PC-9 (cell line): ENCODE data around the gene JAK3. TPM values are rescaled to one million over a fixed set of nuclear protein-coding genes. Genes with fewer than 3 reads are reported as not detected.
"Not testable (repeated sequence)": the region's sequence is repeated elsewhere in the genome, so short reads cannot be mapped to it uniquely, and the experiment has no call there.

ENCODE experiments used
- BruUV-seq: library from RNA; stranded (reverse); fragments of 400-500 nt; replicated peaks from 2 replicates; lab custom pipeline; 2021; lab: Mats Ljungman, UMichigan
- CTCF ChIA-PET: fragments of 300-600 bp; sonication (Branson Sonifier 250); formaldehyde crosslinking; loops from one replicate; lab custom pipeline; 2022; ENCODE audit warnings: antibody characterized with exemption; lab: Charles Lee
- POLR2A ChIA-PET: fragments of 300-600 bp; sonication (Branson Sonifier 250); formaldehyde crosslinking; loops from one replicate; lab custom pipeline; 2022; ENCODE audit warnings: antibody characterized with exemption; ENCODE audit not compliant: unreplicated experiment; lab: Charles Lee
- DNase-seq, 2 experiments: peaks; one replicate each; pipeline versions ENCODE4 v3.0.0 to v3.0.0-alpha.2; 2015 to 2022; ENCODE audit warnings: mixed read lengths in 1 of 2
- H2AFZ ChIP-seq: fragments of 200-600 bp; sonication (generic); 2 replicates; pipeline ENCODE4 v1.8.1; 2017; ENCODE audit warnings: antibody characterized with exemption
- H3F3A ChIP-seq: fragments of 200-600 bp; sonication (generic); 2 replicates; pipeline ENCODE4 v1.8.1; 2017; ENCODE audit warnings: antibody characterized with exemption, mild to moderate bottlenecking, low read depth; ENCODE audit not compliant: insufficient read depth
- H3K27ac ChIP-seq: fragments of 200-600 bp; sonication (generic); 2 replicates; pipeline ENCODE4 v1.6.1; 2016; ENCODE audit warnings: mixed run types
- H3K27me3 ChIP-seq: fragments of 200-600 bp; sonication (generic); 2 replicates; pipeline ENCODE4 v1.6.1; 2016; ENCODE audit warnings: low read depth, mixed run types; ENCODE audit not compliant: insufficient read depth
- H3K36me3 ChIP-seq: fragments of 200-600 bp; sonication (generic); 2 replicates; pipeline ENCODE4 v1.6.1; 2016; ENCODE audit warnings: low read depth, mixed run types
- H3K4me1 ChIP-seq: fragments of 200-600 bp; sonication (generic); replicated peaks from 2 replicates; pipeline ENCODE4 v1.6.1; 2016; ENCODE audit warnings: mixed run types; ENCODE audit not compliant: insufficient read depth
- H3K4me2 ChIP-seq: fragments of 200-600 bp; sonication (generic); 2 replicates; pipeline ENCODE4 v1.6.1; 2017; ENCODE audit warnings: mixed run types
- H3K4me3 ChIP-seq: fragments of 200-600 bp; sonication (generic); 2 replicates; pipeline ENCODE4 v1.6.1; 2016; ENCODE audit warnings: mixed run types
- H3K79me2 ChIP-seq: fragments of 200-600 bp; sonication (generic); 2 replicates; pipeline ENCODE4 v1.6.1; 2017; ENCODE audit warnings: low read depth, mixed run types
- H3K9me2 ChIP-seq: fragments of 200-600 bp; sonication (generic); 2 replicates; pipeline ENCODE4 v1.8.1; 2017; ENCODE audit warnings: mild to moderate bottlenecking; ENCODE audit not compliant: insufficient read depth
- H3K9me3 ChIP-seq: fragments of 200-600 bp; sonication (generic); 2 replicates; pipeline ENCODE4 v1.8.1; 2016; ENCODE audit warnings: low read depth; ENCODE audit not compliant: insufficient read depth
- H4K20me1 ChIP-seq: fragments of 200-600 bp; sonication (generic); 2 replicates; pipeline ENCODE4 v1.8.1; 2017; ENCODE audit not compliant: insufficient read depth
- EZH2 ChIP-seq: fragments of 200-600 bp; sonication (generic); IDR thresholded peaks from 2 replicates; pipeline ENCODE4 v1.8.0; 2017; ENCODE audit warnings: antibody characterized with exemption, low read depth
- intact Hi-C: fragments of 100-400 bp; cut with micrococcal nuclease; formaldehyde crosslinking; loops from one replicate; pipeline ENCODE4 v1.10.0; 2022; ENCODE audit not compliant: unreplicated experiment
- total RNA-seq: library from RNA; stranded (reverse); gene quantifications from 2 replicates; pipeline ENCODE4 v1.2.3, GENCODE V29; 2021
- TF ChIP-seq, protein P1 (sequence below): fragments of 200-600 bp; sonication (generic); conservative IDR thresholded peaks from 2 replicates; pipeline ENCODE4 v1.6.1; 2017; ENCODE audit warnings: mixed run types, antibody characterized with exemption, mild to moderate bottlenecking, moderate library complexity

The JAK3 gene
- total RNA-seq, 1 experiment from 2014 or later, result 13.5 TPM

- Histone ChIP-seq H3K9me3 (no peaks in the 10 kb centered on the region), H3K4me2 (no peak overlapping the region), H3K27ac (no peak overlapping the region), H3K4me1 (no peaks in the 10 kb centered on the region), H2AFZ (no peak overlapping the region), H3F3A (0 out of 2 replicates have a peak, but pooled peaks cover 6% of the 10 kb centered on the region), H3K79me2 (no peaks in the 10 kb centered on the region), H4K20me1 (no peaks in the 10 kb centered on the region), H3K27me3 (peaks cover 43% of the 10 kb centered on the region; the same call in 1 of the 2 replicates), H3K9me2 (no peaks in the 10 kb centered on the region), H3K36me3 (no peaks in the 10 kb centered on the region), H3K4me3 (no peak overlapping the region)
- intact Hi-C loops, result no loop called here
- CTCF ChIA-PET, result no interaction called here
- POLR2A ChIA-PET, result no interaction called here
- no TSS peak for BruUV-seq
- DNase-seq, result no peak
- no peak for TF ChIP-seq EZH2
- TF ChIP-seq, protein P1, sequence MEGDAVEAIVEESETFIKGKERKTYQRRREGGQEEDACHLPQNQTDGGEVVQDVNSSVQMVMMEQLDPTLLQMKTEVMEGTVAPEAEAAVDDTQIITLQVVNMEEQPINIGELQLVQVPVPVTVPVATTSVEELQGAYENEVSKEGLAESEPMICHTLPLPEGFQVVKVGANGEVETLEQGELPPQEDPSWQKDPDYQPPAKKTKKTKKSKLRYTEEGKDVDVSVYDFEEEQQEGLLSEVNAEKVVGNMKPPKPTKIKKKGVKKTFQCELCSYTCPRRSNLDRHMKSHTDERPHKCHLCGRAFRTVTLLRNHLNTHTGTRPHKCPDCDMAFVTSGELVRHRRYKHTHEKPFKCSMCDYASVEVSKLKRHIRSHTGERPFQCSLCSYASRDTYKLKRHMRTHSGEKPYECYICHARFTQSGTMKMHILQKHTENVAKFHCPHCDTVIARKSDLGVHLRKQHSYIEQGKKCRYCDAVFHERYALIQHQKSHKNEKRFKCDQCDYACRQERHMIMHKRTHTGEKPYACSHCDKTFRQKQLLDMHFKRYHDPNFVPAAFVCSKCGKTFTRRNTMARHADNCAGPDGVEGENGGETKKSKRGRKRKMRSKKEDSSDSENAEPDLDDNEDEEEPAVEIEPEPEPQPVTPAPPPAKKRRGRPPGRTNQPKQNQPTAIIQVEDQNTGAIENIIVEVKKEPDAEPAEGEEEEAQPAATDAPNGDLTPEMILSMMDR, result no peak
These were observed 40.5 kb upstream of the JAK3 start for GRCh38 chr19:17888260-17888659.

GRCh38 chr19:17887221-17887620 is 39.4 kb upstream of the JAK3 start:
- H3F3A ChIP-seq, intact Hi-C loops, H3K4me2 ChIP-seq, H3K36me3 ChIP-seq, H3K27ac ChIP-seq, BruUV-seq, H4K20me1 ChIP-seq, H3K4me3 ChIP-seq, POLR2A ChIA-PET, H3K79me2 ChIP-seq, H3K4me1 ChIP-seq, CTCF ChIA-PET, H3K9me3 ChIP-seq, H2AFZ ChIP-seq, H3K9me2 ChIP-seq: not testable (repeated sequence)
- peaks cover 33% of the 10 kb centered on the region; the same call in 1 of the 2 replicates for H3K27me3 ChIP-seq
- peak in 1 of 2 experiments; percentile 9 for DNase-seq

DNA sequence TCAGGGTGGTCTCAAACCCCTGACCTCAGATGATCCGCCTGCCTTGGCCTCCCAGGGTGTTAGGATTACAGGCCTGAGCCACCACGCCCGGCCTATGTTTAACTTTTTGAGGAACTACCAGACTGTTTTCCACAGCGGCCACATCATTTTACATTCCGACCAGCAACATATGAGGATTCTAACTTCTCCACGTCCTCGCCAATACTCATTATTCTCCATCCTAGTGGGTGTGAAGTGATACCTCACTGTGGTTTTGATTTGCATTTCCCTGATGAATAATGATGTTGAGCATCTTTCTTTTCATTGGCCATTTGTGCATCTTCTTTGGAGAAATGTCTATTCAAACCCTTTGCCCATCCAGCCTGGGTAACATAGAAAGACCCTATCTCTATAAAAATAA is 38.7 kb upstream of the JAK3 start:
- no peak overlapping the region for H3K27ac ChIP-seq
- BruUV-seq, result no TSS peak
- TF ChIP-seq, protein P1, result no peak
- TF ChIP-seq EZH2, result no peak

More for the DNA sequence above, 38.7 kb upstream of the JAK3 start:
- Histone ChIP-seq H3K4me3 (no peak overlapping the region), H3K9me2 (no peaks in the 10 kb centered on the region), H2AFZ (no peak overlapping the region), H3K27me3 (peaks cover 30% of the 10 kb centered on the region; the same call in 1 of the 2 replicates), H3K4me2 (no peak overlapping the region), H3K79me2 (no peaks in the 10 kb centered on the region), H4K20me1 (no peaks in the 10 kb centered on the region), H3K9me3 (no peaks in the 10 kb centered on the region), H3F3A (0 out of 2 replicates have a peak, but pooled peaks cover 6% of the 10 kb centered on the region), H3K4me1 (no peaks in the 10 kb centered on the region), H3K36me3 (no peaks in the 10 kb centered on the region)
- POLR2A ChIA-PET, result no interaction called here
- intact Hi-C loops, result no loop called here
- CTCF ChIA-PET, result no interaction called here
- DNase-seq, result peak in 1 of 2 experiments; percentile 26
